ENCODE measurements around the gene CDK16.
"Not testable (repeated sequence)": the region's sequence is repeated elsewhere in the genome, so short reads cannot be mapped to it uniquely, and the experiment has no call there.

The CDK16 gene

DNA sequence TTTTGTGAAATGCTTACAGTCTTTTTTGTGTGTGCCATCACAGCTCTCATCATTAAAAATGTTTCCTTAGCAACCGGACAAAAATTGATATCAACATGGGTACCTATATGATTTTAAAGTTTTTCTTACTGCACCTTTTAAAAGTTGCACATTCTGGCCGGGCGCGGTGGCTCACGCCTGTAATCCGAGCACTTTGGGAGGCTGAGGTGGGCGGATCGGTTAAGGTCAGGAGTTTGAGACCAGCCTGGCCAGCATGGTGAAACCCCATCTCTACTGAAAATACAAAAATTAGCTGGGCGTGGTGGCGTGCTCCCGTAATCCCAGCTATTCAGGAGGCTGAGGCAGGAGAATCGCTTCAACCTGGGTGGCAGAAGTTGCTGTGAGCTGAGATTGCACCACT lies 39.1 kb downstream of the CDK16 start:
- not testable (repeated sequence) for DNase-seq

DNA sequence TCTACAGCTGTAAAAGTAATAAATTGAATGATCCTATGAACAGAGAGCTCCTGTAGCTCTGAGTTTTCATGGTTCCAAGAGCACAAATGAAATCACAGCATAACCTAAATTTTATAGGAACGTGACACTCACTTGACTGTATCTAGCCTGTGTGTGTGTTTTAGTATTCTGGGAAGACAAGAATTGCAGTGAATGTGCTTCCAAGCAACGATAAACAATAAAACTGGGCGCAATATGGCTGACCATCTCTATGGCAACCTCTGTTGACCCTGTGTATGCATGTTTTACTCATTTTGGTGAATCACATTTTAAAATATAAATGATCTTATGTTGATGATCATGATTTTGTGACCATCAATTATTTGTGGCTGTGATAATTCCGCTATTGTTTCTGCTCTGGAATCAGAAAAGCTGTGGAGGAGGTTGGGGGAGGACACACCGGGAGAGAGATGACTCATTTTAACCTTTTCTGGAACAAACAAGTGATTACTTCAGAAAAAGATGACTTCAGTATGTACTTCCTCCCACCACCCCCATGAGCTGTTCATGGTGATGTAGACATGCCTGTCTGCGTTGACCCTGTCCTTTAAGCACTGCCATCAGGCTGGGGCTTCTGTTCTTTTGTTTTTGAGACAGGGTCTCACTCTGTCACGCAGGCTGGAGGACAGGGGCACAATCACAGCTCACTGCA lies 46.1 kb downstream of the CDK16 start:
- DNase-seq = no peak

DNA sequence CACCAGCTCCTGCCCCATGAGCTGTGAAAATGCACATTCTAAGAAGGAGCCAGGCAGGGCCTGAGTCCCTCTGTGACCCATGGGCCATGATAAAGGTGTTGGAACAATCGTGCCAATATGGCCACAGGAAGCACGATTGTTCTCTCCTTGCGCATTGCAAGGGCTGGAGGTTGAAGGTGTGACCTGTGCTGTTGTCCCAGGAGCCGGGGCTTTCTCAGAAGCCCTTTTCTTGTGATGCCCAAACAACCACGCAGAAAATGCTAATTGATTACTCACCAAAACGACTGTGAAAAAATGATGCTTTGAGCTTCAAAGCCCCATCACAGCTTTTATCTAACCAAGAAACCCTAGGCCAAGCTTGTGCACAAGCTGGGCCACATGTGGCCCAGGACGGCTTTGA lies 48.2 kb downstream of the CDK16 start:
- DNase-seq = no peak

DNA sequence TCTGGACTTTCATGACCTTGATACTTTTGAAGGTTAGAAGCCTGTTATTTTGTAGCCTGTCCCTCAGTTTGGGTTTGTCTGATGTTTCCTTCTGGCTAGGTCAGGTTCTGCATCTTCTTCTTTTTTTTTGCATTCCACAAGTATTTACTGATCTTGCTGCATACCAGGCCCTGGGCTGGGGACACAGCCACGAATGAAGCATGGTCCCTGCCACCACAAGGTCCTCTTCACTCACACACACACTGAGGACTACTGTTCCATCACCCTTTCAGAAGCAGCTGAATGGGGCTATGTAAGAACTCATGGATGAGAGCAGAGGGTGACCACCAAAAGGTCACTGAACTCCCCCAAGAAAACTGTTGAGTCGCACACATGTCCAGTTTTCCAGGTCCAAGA lies 53.5 kb downstream of the CDK16 start:
- DNase-seq = no peak

DNA sequence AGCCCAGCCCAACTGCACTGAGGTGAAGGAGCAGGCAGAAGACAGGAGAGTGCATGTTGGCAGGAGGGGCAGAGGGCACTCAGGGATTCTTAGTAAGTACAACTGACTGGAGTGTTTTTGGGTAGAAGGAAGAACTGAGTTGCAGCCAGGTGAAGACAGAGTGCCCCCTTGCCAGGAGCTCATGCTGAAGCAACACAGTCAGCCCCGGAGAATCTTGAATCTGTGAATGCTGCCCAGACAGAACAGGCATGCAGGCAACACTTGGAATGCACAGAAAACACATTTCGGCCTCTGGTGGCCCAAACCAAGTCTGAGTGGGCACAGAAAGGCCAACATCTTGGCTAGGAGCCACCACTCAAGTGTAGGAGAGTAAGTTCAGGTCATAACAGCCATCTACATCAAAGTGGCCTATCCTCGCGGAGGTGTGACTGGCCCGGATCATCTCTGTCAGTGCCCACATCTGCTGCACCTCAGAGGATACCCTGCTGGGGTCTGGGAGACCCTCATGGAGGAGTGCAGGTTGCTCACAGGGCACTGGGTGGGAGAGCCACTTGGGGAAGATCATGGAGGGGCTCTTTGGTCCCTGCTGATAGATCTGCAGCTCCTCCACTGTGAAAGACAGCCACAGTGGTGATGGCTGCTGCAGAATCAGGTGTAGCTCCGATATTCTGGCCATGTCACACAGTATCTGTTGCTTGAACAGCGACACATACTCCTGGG lies 54.7 kb downstream of the CDK16 start:
- no peak for DNase-seq

DNA sequence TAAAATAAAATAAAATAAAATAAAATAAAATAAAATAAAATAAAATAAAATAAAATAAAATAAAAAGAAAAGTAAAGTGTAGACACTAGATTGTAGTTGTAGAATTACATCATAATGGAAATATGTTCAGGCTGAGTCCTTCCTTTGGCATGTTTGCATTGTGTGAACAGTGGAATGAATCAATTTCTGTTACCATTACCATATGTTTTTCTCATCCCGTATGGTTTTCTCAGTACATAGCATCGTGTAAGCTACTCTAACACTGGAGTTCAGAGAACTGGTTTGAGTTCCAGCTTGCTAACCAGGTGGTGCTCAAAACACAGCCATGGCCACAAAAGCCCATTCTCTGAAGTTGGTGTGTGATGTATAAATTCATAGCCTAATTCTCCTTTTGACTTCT lies 60.2 kb downstream of the CDK16 start:
- DNase-seq = no peak

Measured in CD4-positive, alpha-beta T cell treated with Interleukin-6 for 4 hours (primary cell).